Left renal pelvis (tissue), 4 donors: ENCODE data around the gene NPY4R. TPM values are rescaled to one million over a fixed set of nuclear protein-coding genes. Genes with fewer than 3 reads are reported as not detected.
"Not testable (repeated sequence)": the region's sequence is repeated elsewhere in the genome, so short reads cannot be mapped to it uniquely, and the experiment has no call there.

Experiments
- DNase-seq, 4 donors: peaks; one replicate each; pipeline ENCODE4 v3.0.0-alpha.2; 2013; ENCODE audit warnings: low read depth in 4 of 4, low spot score in 3 of 4
- polyA plus RNA-seq, 4 donors: library from polyadenylated mRNA; unstranded; fragments of 120-200 nt; gene quantifications; one replicate each; pipeline ENCODE4 v1.2.1, GENCODE V29; 2013; ENCODE audit not compliant: insufficient read length in 4 of 4

NPY4R gene
- polyA plus RNA-seq, 4 donors, result 0.08 TPM; not detected in 3

GRCh38 chr10:46457071-46457470 is 8.7 kb downstream of the NPY4R start:
- DNase-seq, result not testable (repeated sequence)

- not testable (repeated sequence) for DNase-seq
Measured at GRCh38 chr10:46455992-46456391, 9.8 kb downstream of the NPY4R start.

- not testable (repeated sequence) for DNase-seq
Measured at GRCh38 chr10:46451365-46451764, 14.4 kb downstream of the NPY4R start.

GRCh38 chr10:46450829-46451228 is 14.9 kb downstream of the NPY4R start:
- DNase-seq, result not testable (repeated sequence)

- not testable (repeated sequence) for DNase-seq
Measured at GRCh38 chr10:46447439-46447838, 18.3 kb downstream of the NPY4R start.

GRCh38 chr10:46445389-46446122 is 20.2 kb downstream of the NPY4R start:
- not testable (repeated sequence) for DNase-seq

GRCh38 chr10:46443422-46443821 is 22.3 kb downstream of the NPY4R start:
- not testable (repeated sequence) for DNase-seq

- not testable (repeated sequence) for DNase-seq
Measured at GRCh38 chr10:46442706-46443275, 23.0 kb downstream of the NPY4R start.

GRCh38 chr10:46441837-46442278 is 23.9 kb downstream of the NPY4R start:
- not testable (repeated sequence) for DNase-seq

GRCh38 chr10:46440942-46441341 is 24.8 kb downstream of the NPY4R start:
- not testable (repeated sequence) for DNase-seq

GRCh38 chr10:46423550-46423949 is 42.2 kb downstream of the NPY4R start:
- DNase-seq, result not testable (repeated sequence)

GRCh38 chr10:46419570-46420379 is 46.0 kb downstream of the NPY4R start:
- DNase-seq, result not testable (repeated sequence)

- DNase-seq, result not testable (repeated sequence)
Measured at GRCh38 chr10:46418283-46418682, 47.5 kb downstream of the NPY4R start.

- not testable (repeated sequence) for DNase-seq
Measured at GRCh38 chr10:46415291-46415690, 50.5 kb downstream of the NPY4R start.

GRCh38 chr10:46412665-46413064 is 53.1 kb downstream of the NPY4R start:
- DNase-seq, result not testable (repeated sequence)

GRCh38 chr10:46411123-46411522 is 54.6 kb downstream of the NPY4R start:
- DNase-seq, result not testable (repeated sequence)

Other genes starting within 250 kb of the NPY4R start
- gene ANTXRL, start 179.0 kb downstream of the NPY4R start, polyA plus RNA-seq, result not detected
- gene ANXA8L1, start 90.2 kb downstream of the NPY4R start, polyA plus RNA-seq, result under 1 TPM in 2 of 4 donors, not detected in 2; 0.32 to 0.52 TPM
- gene GPRIN2, start 90.7 kb upstream of the NPY4R start, polyA plus RNA-seq, result 1 to 10 TPM; 1.9 to 6.9 (median 4.2) TPM
- 10 to 100 TPM in 2 of 4 donors, 1 to 10 TPM in 2; 7.3 to 18.4 (median 10.3) TPM for gene SYT15, start 113.2 kb upstream of the NPY4R start, polyA plus RNA-seq